Uterus (tissue), 4 donors: ENCODE measurements around the gene ZBTB49. TPM values are rescaled to one million over a fixed set of nuclear protein-coding genes. Genes with fewer than 3 reads are reported as not detected.

Experiments
- DNase-seq, 2 donors: peaks; one replicate each; pipeline ENCODE4 v3.0.0-alpha.2; 2019 to 2020
- H3K27ac ChIP-seq, 2 donors: fragments of 200-600 bp; sonication (generic); 1 replicate in 1 of 2; 2 replicates in 1 of 2; pipeline ENCODE4 v1.5.1; 2016 to 2018
- H3K27me3 ChIP-seq, 2 donors: fragments of 200-600 bp; sonication (generic); one replicate each; pipeline ENCODE4 v1.5.1; 2018 to 2019; ENCODE audit warnings: control low read depth in 1 of 2
- H3K36me3 ChIP-seq, 2 donors: fragments of 200-600 bp; sonication (generic); one replicate each; pipeline ENCODE4 v1.5.1; 2019; ENCODE audit warnings: control low read depth in 1 of 2
- H3K4me1 ChIP-seq, 2 donors: fragments of 200-600 bp; sonication (generic); one replicate each; pipeline ENCODE4 v1.5.1; 2018 to 2019; ENCODE audit warnings: control low read depth in 1 of 2
- H3K4me3 ChIP-seq, 2 donors: fragments of 200-600 bp; sonication (generic); 1 replicate in 1 of 2; 2 replicates in 1 of 2; pipeline ENCODE4 v1.5.1; 2018 to 2019; ENCODE audit warnings: mild to moderate bottlenecking in 1 of 2
- H3K9me3 ChIP-seq, 2 donors: fragments of 200-600 bp; sonication (generic); one replicate each; pipeline ENCODE4 v1.5.1; 2019; ENCODE audit warnings: control low read depth in 1 of 2
- CTCF ChIP-seq, 4 experiments: fragments of 200-600 bp in 2 of 4; fragments of 450-650 bp in 2 of 4; sonication (generic) in 2 of 4; IDR thresholded peaks; one replicate each; pipeline ENCODE4 v1.5.1; 2016 to 2019; ENCODE audit warnings: antibody characterized with exemption in 4 of 4, mild to moderate bottlenecking in 2 of 4, moderate library complexity in 1 of 4
- POLR2A ChIP-seq, 2 donors: fragments of 450-650 bp; IDR thresholded peaks; one replicate each; pipeline ENCODE4 v1.6.1; 2016; ENCODE audit warnings: antibody characterized with exemption in 2 of 2, mild to moderate bottlenecking in 1 of 2, moderate library complexity in 1 of 2
- intact Hi-C: fragments of 100-400 bp; cut with DNase I; formaldehyde crosslinking; loops from one replicate; pipeline ENCODE4 v1.15.1; 2023; ENCODE audit warnings: low total_unique reads
- total RNA-seq, 4 donors: library from RNA; depleted of rRNA in 3 of 4; stranded (reverse); fragments of >200 nt in 3 of 4; gene quantifications; one replicate each; pipeline versions ENCODE4 v1.1.0 to v1.2.4, GENCODE V29; 2014 to 2023
- donor health status: DM: yes; HTN: yes; CAD: no.

ZBTB49 gene
- total RNA-seq, 4 donors from 2014 or later, result 2.8 to 8.5 (median 6.6) TPM

- H3K27ac ChIP-seq, result no peak overlapping the region
- H3K9me3 ChIP-seq, result no peaks in the 10 kb centered on the region
- DNase-seq, result no peak
- no peak for TF ChIP-seq CTCF (IDR thresholded peaks at IDR 0.05)
- no peak for TF ChIP-seq POLR2A (IDR thresholded peaks at IDR 0.05)
- no peaks in the 10 kb centered on the region for H3K36me3 ChIP-seq
- no peaks in the 10 kb centered on the region for H3K4me1 ChIP-seq
- no peaks in the 10 kb centered on the region for H3K27me3 ChIP-seq
- intact Hi-C loops, result no loop called here
- no peak overlapping the region for H3K4me3 ChIP-seq
These were observed 8.3 kb upstream of the ZBTB49 start for GRCh38 chr4:4281787-4282186.

- Histone ChIP-seq H3K4me1 (peaks cover 0 to 9% of the 10 kb centered on the region in 2 donors), H3K27me3 (no peaks in the 10 kb centered on the region), H3K4me3 (no peak overlapping the region), H3K9me3 (no peaks in the 10 kb centered on the region), H3K27ac (no peak overlapping the region), H3K36me3 (no peaks in the 10 kb centered on the region)
- intact Hi-C loops, result no loop called here
- DNase-seq, result no peak
- no peak for TF ChIP-seq CTCF (IDR thresholded peaks at IDR 0.05)
These were observed 5.0 kb upstream of the ZBTB49 start for GRCh38 chr4:4284827-4285618.

- Histone ChIP-seq H3K4me1 (peaks cover 0 to 9% of the 10 kb centered on the region in 2 donors), H3K36me3 (no peaks in the 10 kb centered on the region), H3K27me3 (no peaks in the 10 kb centered on the region), H3K9me3 (no peaks in the 10 kb centered on the region), H3K27ac (no peak overlapping the region), H3K4me3 (no peak overlapping the region)
- no peak for DNase-seq
- no peak for TF ChIP-seq CTCF (IDR thresholded peaks at IDR 0.05)
- intact Hi-C loops, result no loop called here
These were observed 2.0 kb upstream of the ZBTB49 start for GRCh38 chr4:4288098-4288497.

GRCh38 chr4:4289055-4289454 is 996 bp upstream of the ZBTB49 start:
- H3K9me3 ChIP-seq, result no peaks in the 10 kb centered on the region
- no peak for DNase-seq
- no peak overlapping the region for H3K27ac ChIP-seq
- intact Hi-C loops, result no loop called here
- peak overlapping the region; percentile 55 to 74 for H3K4me3 ChIP-seq
- no peak for TF ChIP-seq POLR2A (IDR thresholded peaks at IDR 0.05)
- no peak for TF ChIP-seq CTCF (IDR thresholded peaks at IDR 0.05)
- no peaks in the 10 kb centered on the region for H3K36me3 ChIP-seq
- H3K4me1 ChIP-seq, result peaks cover 0 to 9% of the 10 kb centered on the region in 2 donors
- H3K27me3 ChIP-seq, result no peaks in the 10 kb centered on the region

GRCh38 chr4:4289597-4289940 is 482 bp upstream of the ZBTB49 start:
- H3K9me3 ChIP-seq, result no peaks in the 10 kb centered on the region
- intact Hi-C loops, result no loop called here
- DNase-seq, result no peak
- H3K4me1 ChIP-seq, result peaks cover 0 to 9% of the 10 kb centered on the region in 2 donors
- TF ChIP-seq CTCF (IDR thresholded peaks at IDR 0.05) (no peak), POLR2A (IDR thresholded peaks at IDR 0.05) (no peak)
- H3K27me3 ChIP-seq, result no peaks in the 10 kb centered on the region
- peak overlapping the region; percentile 37 to 56 for H3K27ac ChIP-seq
- no peaks in the 10 kb centered on the region for H3K36me3 ChIP-seq
- peak overlapping the region; percentile 55 to 74 for H3K4me3 ChIP-seq
